Activated CD8-positive, alpha-beta memory T cell treated with anti-CD3 and anti-CD28 coated beads for 1 hour (primary cell): ENCODE results near the gene SCAANT1.

Experiments
- DNase-seq, 2 donors: peaks; one replicate each; pipeline ENCODE4 v3.0.0-alpha.2; 2020; ENCODE audit warnings: low read depth in 1 of 2; ENCODE audit errors: extremely low read depth in 1 of 2

Gene SCAANT1

DNA sequence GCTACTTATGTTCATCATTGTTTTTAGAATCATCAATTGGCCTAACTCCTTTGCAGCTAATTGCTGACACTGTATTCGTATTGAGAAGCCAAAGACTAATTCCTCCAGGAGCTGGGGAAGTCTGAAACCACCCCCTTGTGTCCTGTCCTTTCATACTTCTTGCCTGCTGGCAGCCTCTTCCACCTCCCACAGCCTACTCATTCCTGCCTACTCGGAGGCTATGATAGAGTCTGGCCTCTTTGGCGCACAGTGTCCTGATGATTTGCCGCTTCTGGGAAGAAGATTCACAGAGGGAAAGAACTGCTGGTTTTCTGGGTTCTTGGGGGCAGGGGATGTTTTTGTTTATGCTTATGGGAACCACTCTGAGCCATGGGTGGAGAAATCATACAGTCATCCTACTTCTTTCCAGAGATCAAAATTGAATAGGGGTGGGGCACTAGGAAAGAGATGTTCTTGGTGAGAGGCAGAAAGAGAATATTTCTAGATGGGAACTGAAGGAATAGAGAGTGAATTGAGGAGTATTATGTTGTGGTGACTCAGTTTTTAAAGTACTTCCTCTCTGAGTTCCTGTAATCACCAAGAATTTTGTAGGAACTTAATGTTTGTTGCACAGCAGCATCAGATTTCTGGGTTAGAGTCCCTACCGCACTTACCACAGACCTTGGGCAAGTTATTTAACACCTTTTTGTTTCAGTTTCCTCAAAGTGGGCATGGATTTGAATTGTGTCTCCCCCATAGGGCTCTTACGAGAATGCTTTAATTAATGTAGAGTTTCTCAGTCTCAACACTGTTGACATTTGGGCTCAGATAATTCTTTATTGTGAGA, 22.1 kb upstream of the SCAANT1 start:
- no peak for DNase-seq

- DNase-seq, result no peak
These were observed 21.3 kb upstream of the SCAANT1 start for GRCh38 chr3:63933459-63933858.

- DNase-seq, result no peak
These were observed 20.5 kb upstream of the SCAANT1 start for GRCh38 chr3:63932509-63933212.

- DNase-seq, result no peak
These were observed 19.1 kb upstream of the SCAANT1 start for GRCh38 chr3:63931290-63931689.

GRCh38 chr3:63927422-63928280, 15.5 kb upstream of the SCAANT1 start:
- DNase-seq, result no peak

DNA sequence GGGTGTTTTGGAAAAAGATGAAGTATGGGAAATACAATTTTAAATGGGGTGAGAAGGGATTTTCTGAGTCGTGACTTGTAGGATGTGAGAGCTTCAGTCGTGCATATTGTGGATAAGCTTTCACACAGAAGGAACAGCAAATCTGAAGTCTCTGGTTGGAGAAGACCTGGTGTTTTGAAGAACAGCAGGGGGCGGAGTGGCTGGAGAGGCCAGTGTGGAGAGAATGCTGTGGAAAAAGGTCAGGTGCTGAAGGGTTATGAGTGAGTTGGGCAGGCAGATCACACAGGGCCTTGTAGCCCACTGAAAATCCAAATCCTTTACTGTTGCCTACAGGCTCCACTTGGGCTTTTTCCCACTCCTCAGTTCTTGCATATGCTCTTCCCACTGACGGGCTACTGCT, 14.1 kb upstream of the SCAANT1 start:
- DNase-seq, result no peak

- no peak for DNase-seq
These were observed 10.5 kb upstream of the SCAANT1 start for GRCh38 chr3:63922491-63923199.

DNA sequence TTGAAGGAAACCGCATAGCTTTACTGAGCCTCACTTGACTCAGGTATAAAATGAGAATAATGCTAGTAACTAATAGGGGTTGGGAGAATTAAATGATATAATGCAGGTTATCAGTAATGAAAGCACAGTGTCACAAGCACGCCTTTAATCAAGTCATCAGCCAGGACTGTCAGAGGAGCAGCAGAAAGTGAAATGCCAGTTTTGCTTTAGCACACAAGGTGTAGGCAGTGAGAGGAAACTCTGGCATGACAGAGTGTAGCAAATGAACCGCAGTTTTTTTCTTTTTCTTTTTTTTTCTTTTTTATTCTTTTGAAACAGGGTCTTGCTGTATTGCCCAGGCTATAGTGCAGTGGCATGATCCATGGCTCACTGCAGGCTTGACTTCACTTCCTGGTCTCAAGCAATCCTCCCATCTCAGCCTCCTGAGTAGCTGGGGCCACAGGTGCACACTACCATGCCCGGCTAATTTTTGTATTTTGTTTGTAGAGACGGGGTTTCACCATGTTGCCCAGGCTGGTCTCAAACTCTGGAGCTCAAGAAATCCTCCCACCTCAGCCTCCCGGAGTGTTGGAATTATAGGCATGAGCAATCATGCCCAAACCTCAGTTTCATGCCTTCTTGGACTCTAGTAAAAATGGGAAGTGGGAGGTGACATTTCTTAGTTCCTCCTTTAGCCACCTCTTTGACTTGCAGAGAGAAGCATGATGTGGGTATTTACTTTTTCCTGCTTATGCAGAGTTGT, 9.7 kb upstream of the SCAANT1 start:
- no peak for DNase-seq

DNA sequence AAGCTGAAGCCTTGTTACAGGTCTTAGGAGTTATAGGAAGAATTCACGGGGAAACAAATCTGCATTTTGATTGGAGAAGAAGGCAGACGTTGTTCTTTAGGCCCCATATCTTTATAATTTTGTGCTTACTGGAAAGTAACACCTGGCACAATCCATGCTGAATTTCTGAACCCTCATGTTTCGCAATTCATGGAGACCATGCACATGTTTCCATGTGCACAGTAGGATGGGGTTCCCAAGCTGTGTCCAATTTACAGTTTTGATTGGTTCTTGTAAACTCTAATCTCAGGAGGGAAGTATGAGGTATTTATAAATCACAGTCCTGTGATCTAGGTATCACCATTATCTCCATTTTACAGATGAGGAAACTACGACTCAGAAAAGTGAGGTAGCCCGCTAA, 7.8 kb upstream of the SCAANT1 start:
- DNase-seq, result no peak

DNA sequence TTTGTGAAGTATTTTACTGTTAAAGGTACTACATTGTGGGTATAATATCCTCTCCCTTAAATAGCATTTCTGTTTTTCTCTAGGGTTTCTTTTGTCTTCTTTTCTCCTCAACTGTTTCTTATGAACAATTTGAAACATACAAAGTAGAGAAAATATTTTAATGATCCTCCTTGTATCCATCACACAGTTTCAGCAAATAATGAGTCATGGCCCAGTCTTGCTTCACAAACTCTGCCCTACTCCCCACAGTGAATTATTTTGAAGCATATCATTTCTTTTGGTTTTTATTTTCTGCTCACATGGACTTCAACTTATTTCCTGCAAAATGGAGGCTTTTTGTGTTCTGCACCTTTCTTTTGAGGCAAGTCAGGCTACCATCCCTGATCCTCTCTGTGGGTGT, 6.1 kb upstream of the SCAANT1 start:
- DNase-seq, result no peak

- no peak for DNase-seq
These were observed 2.1 kb upstream of the SCAANT1 start for GRCh38 chr3:63914312-63914711.

DNA sequence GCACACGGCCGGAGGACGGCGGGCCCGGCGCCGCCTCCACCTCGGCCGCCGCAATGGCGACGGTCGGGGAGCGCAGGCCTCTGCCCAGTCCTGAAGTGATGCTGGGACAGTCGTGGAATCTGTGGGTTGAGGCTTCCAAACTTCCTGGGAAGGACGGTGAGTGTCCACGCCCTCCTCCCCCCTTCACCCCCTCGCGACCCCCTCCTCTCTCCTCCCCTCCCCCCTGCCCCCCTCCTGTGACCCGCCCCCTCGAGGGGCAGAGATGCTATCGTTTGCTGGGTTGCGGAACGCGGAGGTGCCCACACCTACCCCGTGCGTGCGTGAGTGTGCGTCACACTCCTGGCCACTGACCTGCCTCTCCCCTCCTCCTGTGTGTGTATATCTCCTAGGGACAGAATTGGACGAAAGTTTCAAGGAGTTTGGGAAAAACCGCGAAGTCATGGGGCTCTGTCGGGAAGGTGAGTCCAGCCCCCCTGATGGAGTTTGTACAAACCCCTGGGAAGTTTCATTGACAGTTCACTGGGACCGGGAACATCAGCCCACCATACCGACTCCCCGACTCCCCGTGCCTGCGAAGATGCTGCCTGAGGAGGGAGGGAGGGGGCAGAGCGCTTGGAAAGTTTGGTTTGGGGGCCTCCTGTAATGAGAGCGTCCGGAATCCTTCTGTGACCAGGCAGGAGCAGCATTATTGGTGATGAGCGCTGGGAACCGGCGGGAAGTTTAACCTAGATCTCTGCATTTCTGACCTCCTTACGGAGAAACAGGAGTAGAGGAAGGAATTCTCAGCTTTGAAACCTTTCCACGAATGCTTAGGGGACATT, 795 bp upstream of the SCAANT1 start:
- peak in 1 of 2 donors; percentile 19 for DNase-seq

DNA sequence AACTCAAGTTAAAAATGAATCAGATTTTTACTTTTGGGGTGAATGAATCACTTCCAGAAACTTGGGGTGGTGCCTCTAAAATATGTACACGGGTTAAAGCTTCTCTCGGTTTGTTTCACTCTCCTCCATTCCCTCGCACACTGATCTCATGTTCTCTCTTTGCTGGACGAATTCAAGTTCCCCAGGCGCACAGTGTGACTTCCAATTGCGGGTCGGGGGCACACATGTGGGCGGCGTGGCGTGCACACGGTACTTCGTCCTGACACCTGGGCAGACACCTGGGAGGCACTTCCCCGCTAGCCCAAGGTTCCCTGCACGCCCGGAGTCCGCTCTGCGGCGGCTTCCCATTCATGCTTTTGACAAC, 692 bp downstream of the SCAANT1 start:
- DNase-seq, result no peak

DNA sequence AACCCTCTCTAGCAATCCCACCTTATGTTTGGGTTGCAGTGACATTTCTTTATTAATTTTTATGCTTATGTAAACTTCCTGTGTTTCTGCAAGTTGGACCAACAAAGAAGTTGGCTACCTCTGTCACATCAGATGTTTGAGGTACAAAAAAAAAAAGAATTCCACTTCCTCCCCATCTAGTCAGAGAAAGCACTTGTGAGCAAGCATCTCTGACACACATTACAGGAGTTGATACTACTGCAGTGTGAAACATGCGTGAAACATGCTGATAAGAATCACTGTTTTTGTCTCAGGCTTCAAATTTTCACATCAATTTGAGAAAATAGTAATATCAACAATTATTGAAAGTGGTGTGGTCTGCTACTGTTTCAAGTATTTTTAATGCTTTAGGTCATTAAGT, 1.3 kb downstream of the SCAANT1 start:
- DNase-seq, result no peak

DNA sequence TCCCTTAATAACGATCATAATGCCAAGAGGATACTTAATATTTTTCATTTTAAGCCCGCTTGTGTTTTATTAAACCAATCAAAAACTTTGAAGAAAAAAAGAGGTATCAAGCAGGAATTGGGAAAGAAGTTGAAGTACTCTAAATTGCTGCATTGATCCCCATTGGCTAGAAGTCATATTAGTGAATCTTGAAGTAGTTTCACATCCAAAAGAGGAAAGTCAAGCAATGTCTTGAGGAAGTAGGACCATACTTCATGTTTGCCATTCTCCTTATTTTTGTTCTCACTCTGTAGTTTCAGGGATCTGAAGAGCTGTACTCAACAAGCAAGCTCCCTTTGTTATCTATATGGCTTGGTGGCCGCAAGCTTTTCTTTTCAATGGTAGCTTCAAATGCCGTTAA, 2.2 kb downstream of the SCAANT1 start:
- DNase-seq, result no peak

DNA sequence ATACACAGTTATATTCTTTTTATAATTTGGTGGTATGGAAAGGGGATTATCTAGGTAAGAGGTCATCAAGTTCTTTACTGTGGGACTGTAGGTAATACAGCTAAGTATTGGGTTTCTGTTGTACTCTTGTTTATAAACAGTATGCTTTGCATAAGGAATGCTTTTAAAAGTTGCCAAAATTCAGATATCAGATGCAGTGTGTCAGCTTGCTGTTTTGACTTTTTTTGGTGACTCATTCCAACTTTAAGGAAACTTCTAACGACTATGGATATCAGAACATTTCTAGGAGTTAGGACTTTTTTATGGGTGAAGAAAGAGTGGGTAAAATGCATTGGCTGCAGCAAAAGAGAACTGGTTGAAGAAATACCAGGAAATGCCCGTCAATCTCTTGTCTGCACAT, 2.8 kb downstream of the SCAANT1 start:
- DNase-seq, result no peak

DNA sequence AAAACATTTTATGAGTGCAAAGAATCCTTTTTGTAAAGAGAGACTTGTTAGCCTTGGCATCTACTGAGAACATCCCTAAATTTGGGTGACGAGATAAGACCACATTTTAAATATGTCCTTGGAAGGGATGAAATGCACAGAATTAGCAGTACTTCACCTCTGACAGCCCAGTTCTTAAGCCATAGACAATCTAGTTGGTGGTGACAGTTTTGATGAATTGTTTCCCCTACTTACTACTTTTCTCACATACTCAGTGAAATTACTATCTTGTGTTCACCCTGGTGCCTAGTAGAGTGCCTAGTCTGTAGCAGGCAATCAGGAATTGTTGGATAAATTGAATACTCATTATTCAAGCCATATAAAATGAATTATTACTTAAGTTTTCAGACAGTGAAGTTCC, 3.4 kb downstream of the SCAANT1 start:
- DNase-seq, result no peak

- DNase-seq, result no peak
These were observed 4.0 kb downstream of the SCAANT1 start for GRCh38 chr3:63908081-63908736.
